Measurements from ENCODE around the gene TSPAN12.

TSPAN12 gene

DNA sequence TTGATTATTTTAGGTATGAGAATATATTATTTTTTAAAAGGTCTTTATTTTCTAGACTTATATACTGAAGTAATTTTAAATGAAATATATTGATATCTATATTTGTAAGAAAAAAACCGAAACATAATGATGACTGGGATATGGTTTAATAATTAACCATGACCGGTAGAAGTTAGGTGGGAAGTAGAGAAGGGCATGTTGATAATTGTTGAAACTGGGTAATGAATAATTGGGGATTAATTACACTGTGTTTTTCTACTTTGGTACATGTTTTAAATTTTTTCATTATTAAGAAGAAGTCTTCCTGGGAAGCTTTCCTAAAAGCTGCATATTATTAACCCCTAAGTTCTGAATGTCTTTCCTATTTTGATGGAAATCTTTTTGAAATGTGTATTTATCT, 16.3 kb downstream of the TSPAN12 start:
- no peak for DNase-seq

DNA sequence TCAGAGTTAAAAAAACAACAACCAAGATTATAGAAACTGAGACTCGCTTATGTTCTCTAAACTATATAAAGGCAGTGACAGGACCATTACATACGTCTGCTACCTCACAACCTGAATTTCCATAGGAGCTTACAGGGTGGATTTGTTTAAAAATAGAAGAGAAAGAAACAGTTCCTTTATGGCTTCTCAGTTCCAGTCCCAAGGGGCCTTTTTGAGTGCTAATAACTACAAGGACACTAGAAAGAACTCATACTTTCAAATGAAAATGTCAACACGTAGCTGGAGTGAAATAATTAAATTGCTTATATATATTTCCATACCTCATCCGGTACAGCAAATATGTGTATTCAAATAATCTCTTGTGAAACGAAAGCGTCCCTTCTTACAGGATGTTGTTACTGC, 19.7 kb downstream of the TSPAN12 start:
- DNase-seq: no peak

DNA sequence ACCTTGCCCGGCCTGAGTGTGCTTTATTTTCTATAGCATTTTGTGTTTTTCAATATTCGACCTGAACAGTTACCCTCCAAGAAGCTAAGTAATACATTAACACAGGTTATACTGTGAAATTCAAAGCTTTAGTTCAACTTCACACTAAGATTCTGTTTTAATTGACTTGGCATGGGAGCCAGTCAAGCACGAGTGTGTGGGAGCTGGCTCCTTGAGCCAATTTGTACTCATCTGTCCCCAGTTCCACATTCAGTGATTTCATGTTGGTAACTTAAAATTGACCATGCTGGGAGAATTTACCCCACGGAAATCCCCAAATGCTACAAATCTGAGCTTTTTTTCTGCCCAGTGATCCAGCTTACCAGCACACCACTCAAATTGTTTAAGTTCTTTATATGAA, 20.3 kb downstream of the TSPAN12 start:
- no peak for DNase-seq

DNA sequence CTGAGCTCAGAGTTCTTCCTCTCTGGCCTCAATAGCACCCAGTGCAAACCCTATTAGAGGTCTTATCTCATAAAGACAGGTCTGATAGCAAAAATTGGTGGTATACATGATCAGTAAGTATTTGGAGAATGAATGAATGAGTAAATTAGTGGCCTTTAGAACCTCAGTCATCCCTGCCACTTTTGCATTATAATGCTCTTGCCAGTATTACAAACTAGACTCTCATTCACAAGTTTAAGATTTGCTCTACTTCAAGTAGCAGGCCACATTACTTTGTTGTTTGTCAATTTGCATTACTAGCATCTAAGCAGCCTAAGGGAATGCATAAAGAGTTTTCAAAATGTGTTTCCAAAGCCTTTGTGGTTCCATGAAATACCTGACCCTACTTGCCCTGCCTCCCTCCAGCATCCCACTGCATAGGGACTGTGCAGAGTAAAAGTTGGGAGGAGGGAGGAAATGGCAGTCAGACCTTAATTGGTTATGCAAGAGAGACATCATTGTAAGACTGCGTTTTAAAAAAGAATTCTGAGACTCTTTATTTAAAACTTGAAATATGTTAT, 21.3 kb downstream of the TSPAN12 start:
- DNase-seq: no peak

DNA sequence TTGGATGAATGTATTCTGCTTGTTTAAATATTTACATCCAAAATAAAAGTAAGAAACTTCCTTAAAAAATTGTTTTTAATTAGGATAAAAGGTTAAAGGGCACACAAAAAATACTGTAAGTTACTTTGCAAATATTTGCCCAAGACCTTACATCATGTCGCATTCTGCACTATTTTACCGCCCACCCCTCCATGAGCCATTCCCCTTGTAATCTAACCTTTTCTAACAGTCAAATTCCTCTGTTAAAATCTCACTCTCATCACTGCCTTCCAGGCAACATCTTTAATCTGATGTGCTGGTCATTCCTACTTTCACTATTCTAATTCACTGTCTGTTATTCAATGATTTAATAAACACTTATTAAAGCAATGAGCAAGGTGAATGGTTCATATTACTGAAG, 23.2 kb downstream of the TSPAN12 start:
- no peak for DNase-seq

DNA sequence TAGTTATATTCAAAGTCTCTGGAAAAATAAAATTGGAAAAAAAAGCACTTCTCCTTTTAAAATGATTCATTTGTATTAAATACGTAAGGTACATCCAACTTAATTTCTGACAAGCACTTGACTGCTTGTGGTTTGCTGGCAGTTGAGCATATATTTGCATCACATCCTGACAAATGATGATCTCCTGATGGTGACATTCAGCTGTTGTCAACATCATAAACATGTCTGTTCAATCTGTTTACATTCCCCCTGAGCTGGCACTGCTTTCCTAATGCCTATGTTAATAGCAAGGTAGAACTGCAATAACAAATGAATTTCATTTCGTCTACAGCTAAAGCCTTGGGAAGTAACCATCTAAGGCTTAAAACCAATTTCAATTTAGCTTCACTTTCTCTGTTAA, 24.4 kb downstream of the TSPAN12 start:
- peak; percentile 82 for DNase-seq

DNA sequence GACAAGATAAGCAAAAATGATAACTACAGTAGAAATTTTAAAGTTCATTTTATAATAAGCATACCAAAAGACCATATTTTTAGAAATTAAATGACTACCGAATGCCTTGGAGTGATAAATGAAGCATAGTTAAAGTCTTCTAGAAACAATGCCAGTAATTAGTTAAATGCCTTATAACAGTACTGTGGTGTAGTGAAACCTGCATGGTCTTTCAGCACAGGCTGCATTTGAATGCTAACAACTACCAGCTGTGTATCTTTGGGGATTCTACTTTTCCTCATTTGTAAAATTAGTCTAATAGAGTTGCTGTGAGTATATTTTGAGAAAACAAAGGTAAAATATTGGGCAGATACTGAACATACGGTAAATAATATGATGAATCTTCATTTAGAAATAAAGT, 25.1 kb downstream of the TSPAN12 start:
- DNase-seq: no peak

DNA sequence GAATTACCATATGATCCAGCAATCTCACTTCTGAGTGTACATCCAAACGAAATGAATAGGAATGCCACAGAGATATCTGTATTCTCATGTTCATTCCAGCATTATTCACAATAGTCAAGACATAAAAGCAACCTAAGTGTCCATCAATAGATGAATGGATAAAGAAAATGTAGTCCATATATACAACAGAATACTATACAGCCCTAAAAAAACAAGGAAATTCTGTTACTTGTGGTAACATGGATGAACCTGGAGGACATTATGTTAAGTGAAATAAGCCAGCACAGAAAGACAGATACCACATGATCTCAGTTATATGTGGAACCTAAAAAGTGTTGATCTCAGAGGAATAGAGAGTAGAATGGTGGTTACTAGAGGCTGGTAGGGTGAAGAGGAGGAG, 26.7 kb downstream of the TSPAN12 start:
- no peak for DNase-seq

DNA sequence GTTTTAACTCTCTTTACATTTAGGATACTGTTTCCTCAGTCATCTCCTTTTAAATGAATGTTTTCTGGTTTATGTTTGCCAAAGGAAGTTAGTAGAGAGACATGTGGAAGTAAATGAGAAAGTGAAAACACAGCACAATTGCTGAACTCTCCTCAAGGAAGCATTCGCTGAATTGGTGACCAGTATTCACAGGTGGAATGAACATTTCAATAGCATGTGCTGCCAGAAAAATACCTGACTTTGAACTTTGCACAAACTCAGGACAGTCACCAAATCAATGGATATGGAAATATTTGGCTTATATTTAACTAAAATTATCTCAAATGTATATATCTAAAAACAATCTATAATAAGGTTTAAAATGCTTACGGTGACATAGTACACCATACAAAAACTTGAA, 28.5 kb downstream of the TSPAN12 start:
- no peak for DNase-seq

DNA sequence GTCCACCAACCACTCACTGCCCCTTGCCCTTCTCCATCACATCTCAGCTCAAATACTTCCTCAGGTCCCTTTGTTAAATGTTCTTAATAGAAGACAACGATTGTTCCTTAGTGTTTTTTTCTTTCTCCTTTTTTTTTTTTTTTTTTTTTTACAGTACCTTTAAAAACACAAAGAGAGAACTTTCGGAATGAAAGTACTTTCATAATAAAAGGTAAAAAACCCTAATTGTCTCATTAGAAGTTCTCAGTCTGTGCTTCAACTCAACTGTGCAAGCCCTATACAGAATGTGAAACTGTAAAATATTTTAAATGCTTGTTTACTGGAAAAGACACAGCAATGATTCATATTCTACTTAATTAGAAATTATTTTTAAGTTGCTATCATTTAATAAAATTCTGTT, 29.4 kb downstream of the TSPAN12 start:
- DNase-seq: no peak

DNA sequence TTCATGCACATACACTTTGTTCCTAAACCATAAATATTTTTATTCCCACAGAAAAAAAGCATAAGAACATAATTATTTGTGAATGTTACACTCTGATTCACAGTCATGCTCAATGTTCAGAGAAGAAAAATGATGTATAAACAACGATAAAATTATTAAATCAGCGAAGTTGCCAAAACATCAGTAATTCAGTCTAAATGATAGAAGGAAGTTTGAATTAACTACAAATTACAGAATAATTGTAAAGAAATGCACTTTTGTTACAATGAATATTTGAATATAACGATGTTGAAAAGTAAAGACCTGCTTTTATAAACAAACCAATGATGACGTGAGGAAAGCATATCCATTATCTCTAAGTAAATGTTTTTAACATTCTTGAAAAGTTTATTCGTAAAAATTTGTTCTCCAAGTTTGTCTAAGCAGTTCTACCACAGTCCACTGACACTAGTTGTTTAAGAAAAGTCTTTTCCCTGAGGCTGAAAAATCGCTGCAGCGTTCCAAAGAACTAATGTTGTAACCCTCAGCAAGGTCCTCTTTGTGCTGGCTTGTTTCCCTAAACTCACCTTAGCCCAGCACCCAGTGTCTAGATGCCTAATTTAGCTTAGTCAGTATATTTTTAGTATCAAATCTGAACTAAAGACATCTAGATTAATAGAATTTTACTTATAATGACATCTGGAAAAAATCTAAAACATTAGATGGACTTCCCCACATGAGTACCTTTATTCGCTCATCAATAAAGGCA, 30.4 kb downstream of the TSPAN12 start:
- DNase-seq: no peak

DNA sequence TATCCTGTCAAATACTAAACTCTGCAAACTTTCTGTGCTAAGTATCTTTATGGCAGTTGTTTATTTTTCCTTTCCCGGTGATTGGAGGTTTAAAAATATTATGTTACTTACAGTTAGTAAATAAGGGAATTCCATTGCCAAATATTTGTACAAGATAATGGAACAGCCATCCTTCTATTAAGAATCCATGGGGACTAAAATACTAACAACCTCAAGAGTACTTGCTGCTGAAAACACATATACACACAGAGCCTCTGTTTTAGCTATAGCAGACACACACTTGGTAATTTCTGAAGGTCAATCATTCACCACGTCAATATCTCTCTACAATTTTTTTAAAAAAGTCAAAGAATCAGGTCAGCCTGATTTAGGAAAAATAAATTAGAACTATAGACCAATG, 32.4 kb downstream of the TSPAN12 start:
- peak; percentile 27 for DNase-seq

DNA sequence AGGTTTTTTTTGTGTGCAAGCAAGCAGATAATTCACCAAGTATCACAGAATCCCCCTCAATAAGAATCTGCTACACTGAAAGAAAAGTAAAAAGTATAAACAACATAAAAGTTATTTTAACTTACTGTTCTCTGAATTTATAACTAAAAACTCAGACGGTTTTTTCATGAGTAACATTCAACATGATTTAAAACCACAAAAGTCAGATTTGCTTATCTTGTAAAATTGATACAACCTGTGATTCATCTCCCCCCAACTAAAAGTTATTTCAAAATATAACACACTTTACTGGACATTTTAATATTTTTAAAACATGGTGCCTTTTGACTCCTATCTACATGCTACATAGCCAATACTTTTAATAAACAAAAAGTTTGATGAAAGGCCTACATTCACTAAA, 32.8 kb downstream of the TSPAN12 start:
- DNase-seq: no peak

DNA sequence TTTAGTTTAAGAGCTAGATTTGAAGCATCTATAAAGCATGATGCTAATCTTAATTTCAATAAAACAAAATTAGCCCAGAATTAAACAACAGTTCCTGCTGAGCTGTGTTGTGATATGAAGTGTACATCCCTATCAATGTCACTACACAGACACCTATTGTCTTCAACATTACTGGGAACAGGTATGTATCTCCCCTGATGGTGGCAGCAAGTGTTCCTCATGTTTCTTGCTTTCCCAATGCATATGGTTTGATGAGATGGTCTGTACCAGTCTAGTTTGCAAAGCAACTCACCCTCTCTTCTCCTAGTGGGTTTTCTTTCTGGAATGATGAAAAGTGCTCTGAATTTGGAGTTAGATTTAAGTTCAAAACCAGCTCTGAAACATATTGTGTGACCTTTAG, 38.1 kb downstream of the TSPAN12 start:
- no peak for DNase-seq

DNA sequence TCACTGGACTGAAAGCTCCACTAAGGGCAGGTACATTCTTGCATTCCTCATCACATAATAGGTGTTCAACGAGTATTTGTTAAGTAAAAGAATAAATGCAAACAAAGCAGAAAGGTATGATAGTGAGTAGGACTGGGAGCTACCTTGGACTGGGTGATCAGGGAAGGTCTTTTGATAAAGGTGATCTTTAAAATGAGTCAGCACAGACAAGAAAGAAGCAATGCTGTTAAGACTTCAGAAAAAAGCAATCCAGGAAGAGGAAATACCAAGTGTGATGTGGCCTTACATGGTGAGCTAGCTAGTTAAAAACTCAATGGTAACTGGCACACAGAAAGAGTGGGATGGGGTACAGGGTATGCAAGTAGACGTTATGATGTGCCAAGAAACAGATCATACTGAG, 40.1 kb downstream of the TSPAN12 start:
- no peak for DNase-seq

DNA sequence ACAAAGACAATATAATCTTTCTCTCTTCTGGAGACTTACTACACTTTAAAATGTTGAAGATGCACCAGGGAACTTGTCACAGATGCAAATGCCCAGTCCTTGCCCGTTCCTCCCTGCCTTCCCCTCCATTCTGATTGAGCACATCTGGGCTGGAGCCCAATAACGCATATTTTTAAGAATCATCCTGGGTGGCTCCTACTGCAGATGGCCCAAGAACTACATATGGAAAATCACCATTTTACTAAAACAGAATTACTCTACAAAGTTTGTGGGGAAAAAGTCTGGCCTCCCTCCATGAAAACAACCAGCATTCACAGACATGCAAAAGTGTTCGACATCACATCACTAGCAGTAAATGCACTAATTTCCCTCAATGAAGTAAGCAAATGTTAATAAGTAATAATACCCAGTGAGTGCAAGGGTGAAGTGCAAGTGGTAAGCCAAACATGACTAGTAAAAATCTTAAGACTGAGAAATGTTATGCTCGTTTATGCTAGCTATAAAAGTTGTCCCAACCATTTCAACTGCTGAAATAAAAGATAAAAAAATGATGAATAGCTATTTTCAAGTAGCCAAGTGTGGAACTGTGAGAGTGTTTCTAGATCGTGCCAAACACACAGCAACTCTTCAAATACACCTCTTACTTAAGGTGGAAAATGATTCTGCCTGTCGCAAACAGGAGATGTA, 43.5 kb downstream of the TSPAN12 start:
- DNase-seq: no peak

DNA sequence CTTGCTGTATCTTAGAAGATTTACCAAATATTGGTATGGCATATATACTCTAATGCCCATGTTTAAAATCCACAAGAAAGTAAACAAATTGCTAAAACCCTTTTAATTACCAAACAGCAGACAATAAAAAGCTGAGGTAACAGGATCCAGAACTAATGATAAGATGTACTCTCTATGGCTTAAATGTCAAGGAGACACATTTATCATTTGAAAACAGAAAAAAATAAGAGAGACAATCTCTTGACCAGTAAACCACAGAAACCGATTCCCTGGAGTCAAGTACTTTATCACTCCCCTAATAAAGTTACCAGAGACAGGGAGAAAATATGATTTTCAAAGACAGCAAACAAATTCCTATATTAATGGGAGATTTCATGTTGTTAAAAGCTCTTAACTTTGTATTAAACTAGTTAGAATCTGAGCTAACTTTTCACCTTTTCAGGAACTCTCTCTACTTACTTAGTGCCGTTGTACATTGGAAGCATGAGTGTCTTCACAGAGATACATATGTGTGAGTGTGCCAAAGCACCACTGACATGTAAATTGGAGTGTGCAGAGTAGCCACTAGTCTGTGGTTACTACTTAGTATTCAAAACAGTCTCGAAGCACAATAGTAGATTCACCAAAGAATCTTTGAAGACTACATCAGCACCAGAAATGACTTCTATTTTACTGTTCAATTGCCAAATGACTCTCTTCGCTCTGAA, 44.2 kb downstream of the TSPAN12 start:
- DNase-seq: no peak

DNA sequence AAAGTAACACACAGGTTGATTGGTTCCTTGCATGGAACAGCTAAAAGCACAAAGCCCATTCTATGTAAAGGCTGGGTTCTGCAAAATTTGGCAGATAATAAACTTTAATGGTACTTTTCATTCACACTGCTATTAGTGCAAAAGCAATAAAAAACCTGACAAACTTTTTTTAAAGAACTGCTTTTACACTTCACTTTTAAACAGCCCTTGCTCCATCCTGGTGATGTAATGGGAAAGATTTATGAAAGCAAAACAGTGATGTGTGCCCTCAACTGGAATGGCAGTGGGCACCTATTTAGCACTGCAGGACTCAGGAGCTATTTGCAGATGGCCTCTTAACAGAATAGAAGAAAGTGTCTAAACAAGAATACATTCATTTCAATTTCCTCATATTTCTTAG, 44.9 kb downstream of the TSPAN12 start:
- DNase-seq: no peak

DNA sequence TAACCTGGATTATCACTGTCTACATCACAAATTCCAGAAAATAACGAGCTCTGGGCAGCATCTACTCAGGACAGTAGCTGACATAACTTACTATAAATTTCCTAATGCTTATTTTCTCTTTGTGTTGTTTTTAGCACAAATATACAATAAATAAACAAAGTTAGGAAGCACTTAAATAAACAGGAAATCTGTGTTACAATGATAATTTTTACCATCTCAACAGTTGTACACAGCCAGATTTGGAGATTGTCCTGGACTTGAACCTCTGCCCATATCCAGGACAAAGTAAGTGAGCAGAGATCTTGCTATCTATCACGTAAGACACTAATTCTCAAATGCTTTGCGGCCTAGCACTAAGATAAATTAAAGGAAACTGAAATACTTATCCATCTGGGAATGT, 48.7 kb downstream of the TSPAN12 start:
- no peak for DNase-seq

DNA sequence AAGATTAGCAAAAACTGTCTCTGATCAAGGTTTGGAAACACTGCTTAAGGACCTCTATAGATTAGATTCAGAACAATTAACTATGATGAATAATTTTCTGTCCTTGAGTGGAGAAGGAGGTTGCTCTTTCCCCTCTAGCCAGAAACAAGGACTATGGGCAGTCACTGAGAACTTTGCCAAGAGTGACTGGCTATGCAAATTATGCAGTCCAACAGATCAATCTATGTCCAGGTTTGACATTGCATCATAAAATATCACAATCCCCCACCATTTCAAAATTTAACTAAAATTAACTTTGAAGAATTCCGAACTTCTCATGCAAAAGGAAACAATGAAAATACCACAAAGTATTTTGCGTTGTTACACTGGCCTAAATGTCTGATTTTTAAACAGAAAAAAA, 50.6 kb downstream of the TSPAN12 start:
- DNase-seq: no peak

DNA sequence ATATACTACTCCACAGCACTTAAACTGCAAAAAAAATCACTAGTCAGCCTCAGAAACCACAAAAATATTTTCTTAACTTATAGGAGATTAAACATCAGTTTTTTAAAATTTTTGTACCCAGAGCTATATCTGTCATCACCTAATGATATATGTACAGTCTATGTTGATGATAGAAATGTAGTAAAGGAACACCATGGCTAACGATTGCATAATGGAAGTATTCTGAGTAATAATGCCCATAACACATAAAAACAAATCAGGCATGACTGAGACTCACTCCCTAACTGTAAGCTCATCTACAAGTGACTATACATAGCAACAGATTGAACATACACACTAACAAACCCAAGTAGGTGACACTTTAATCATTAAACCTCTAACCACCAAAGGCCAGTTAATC, 51.3 kb downstream of the TSPAN12 start:
- DNase-seq: no peak

DNA sequence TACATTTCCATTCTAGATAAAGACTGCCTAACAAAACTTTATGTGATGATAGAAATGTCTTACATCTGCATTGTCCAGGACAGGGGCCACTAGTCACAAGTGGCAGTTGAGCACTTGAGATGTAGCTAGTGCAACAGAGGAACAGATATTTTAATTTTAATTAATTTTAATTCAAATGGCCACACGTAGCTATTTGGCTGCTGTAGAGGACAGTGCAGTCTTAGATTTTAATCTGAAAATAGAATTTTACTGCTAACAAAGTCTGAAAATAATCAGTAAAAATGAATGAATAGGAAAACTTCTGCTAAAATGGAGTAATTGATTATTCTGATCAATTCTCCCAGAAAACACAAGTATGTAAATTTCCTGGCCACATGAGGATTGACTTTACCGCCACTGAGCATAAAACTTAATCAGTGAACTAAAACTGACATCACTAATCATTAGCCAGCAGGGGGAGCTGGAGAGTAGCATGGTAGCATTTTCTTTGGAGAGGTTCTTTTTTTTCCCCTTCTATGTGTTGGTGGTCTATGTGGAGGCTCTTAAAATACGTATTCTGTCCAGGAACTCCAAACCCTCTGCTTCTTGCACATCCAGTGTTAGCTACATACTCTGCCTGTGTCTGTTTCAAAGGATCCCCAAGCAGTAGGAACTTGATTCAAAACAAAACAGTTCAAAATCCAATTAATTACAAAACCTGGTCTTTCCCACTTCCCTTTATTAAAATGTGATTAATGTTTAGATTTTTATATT, 52.1 kb downstream of the TSPAN12 start:
- DNase-seq: peak; percentile 40

DNA sequence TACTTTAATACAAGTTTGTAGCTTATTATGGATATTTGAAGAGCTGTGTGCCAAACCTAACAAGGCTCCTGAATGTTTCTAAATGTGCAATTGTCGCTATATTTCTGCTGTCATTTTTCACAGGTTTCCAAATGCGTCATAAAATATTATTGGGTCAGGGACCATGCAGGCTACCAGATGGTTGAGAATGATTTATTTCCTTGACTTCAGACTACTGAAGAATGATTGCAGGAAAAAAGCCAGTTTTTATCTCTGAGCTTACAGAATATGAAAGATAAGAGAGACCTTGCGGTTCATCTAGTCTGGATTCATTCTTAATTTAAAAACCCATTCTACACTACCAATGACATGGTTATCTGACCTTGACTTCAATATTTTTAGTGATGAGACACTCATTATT, 55.2 kb downstream of the TSPAN12 start:
- no peak for DNase-seq

All from NCI-H2029 (cell line).